ENCODE results near the gene JAK1. TPM values are rescaled to one million over a fixed set of nuclear protein-coding genes. Genes with fewer than 3 reads are reported as not detected.
A peak's percentile ranks its signal among the peaks of the same experiment; 100 is the strongest.

JAK1 gene
- total RNA-seq, 4 donors from 2014 or later: 132 to 166 (median 161) TPM

DNA sequence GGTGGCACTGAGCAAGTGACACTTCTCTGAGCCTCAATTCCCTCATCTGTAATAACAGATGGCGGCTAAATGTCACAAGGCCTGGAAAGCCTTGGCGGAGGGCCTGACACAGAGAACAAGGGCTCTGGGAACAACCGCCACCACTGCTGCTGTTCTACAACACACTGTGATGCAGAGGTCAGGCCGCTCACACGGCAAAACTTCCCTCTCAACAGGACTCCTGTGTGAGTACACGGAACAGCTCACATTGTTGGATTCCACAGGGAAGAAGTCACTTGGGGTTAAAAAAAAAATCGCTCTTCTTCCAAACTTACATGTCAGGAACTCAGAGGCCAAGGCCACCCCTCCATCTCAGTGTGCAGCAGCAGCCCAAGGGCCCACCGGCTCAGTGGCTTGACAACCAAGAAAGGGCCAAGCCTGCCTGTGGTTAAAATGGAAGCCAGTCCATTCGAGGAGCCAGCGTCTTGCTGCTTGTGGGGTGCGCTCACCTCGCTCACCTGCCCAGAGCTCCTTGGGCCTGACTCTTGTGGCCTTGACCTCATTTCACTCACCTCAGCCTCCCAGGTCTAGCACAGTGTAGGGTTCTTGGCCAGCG, 120.4 kb downstream of the JAK1 start:
- H3K27me3 ChIP-seq: no peaks in the 10 kb centered on the region
- H3K9me3 ChIP-seq: no peaks in the 10 kb centered on the region
- WGBS, 2 donors (ENCODE audit: low coverage in 1 of 2): 92 to 96% methylated on average over 4 to 8 of the region's 13 CpGs
- H3K36me3 ChIP-seq: peaks cover 0 to 95% of the 10 kb centered on the region in 2 donors
- H3K4me1 ChIP-seq: peaks cover 0 to 20% (median 7%) of the 10 kb centered on the region in 3 donors
- TF ChIP-seq POLR2A (IDR thresholded peaks at IDR 0.05) (no peak), POLR2AphosphoS5 (IDR thresholded peaks at IDR 0.05) (no peak), EP300 (IDR thresholded peaks at IDR 0.05) (no peak)
- TF ChIP-seq, protein P1, sequence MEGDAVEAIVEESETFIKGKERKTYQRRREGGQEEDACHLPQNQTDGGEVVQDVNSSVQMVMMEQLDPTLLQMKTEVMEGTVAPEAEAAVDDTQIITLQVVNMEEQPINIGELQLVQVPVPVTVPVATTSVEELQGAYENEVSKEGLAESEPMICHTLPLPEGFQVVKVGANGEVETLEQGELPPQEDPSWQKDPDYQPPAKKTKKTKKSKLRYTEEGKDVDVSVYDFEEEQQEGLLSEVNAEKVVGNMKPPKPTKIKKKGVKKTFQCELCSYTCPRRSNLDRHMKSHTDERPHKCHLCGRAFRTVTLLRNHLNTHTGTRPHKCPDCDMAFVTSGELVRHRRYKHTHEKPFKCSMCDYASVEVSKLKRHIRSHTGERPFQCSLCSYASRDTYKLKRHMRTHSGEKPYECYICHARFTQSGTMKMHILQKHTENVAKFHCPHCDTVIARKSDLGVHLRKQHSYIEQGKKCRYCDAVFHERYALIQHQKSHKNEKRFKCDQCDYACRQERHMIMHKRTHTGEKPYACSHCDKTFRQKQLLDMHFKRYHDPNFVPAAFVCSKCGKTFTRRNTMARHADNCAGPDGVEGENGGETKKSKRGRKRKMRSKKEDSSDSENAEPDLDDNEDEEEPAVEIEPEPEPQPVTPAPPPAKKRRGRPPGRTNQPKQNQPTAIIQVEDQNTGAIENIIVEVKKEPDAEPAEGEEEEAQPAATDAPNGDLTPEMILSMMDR (IDR thresholded peaks at IDR 0.05): no peak
- H3K27ac ChIP-seq: no peak overlapping the region
- H3K4me3 ChIP-seq: no peak overlapping the region
- no peak for ATAC-seq

DNA sequence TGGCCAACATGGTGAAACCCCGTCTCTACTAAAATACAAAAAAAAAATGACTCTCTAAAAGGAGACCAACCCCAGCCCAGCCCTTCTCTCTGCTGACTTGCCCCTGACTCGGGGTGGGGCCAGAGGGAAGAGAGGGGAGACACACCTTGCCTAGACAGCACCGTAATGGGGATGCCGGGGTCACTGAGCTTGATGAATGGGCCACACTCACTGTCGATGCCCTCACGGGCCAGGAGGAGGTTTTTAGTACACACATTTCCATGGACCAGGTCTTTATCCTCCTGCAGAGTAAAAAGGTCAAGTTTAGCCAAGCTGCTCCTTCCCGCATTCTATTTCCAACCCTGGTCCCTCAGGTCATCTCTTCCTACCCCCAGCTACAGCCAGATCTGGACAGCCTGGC, 121.7 kb downstream of the JAK1 start:
- TF ChIP-seq POLR2AphosphoS5 (IDR thresholded peaks at IDR 0.05) (no peak), POLR2A (IDR thresholded peaks at IDR 0.05) (no peak), EP300 (IDR thresholded peaks at IDR 0.05) (no peak)
- TF ChIP-seq, protein P1 (IDR thresholded peaks at IDR 0.05): no peak
- peaks cover 0 to 17% (median 7%) of the 10 kb centered on the region in 3 donors for H3K4me1 ChIP-seq
- H3K9me3 ChIP-seq: no peaks in the 10 kb centered on the region
- H3K4me3 ChIP-seq: no peak overlapping the region
- H3K27ac ChIP-seq: no peak overlapping the region
- WGBS, 2 donors (ENCODE audit: low coverage in 1 of 2): 100% methylated on average over 3 of the region's 7 CpGs; no CpG with 5 or more reads in 1 of the 2 donors
- no peak for ATAC-seq
- H3K36me3 ChIP-seq: peaks cover 0 to 95% of the 10 kb centered on the region in 2 donors
- H3K27me3 ChIP-seq: no peaks in the 10 kb centered on the region

DNA sequence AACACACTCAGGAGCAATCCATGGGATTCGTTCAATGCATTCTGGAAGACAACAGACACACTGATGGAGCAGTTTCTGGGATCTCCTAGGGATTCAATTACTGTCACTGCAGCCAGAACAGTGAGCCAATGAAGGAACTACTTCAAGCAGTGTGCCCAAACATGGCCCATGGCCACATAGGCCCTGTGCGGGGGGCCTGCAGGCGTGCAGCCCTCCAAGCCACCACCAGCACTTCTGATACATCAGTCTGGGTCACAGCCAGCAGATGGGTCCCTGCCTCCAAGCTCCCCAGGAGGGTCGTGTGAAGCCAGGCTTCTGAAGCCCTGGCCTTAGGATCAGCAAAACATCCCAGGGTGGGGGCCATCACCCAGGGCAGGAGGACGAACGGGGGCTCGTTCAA, 122.2 kb downstream of the JAK1 start:
- H3K4me1 ChIP-seq: peaks cover 0 to 15% (median 7%) of the 10 kb centered on the region in 3 donors
- no peaks in the 10 kb centered on the region for H3K27me3 ChIP-seq
- no peak for ATAC-seq
- TF ChIP-seq EP300 (IDR thresholded peaks at IDR 0.05) (no peak), POLR2A (IDR thresholded peaks at IDR 0.05) (no peak), POLR2AphosphoS5 (IDR thresholded peaks at IDR 0.05) (no peak)
- TF ChIP-seq, protein P1 (IDR thresholded peaks at IDR 0.05): no peak
- no peak overlapping the region for H3K27ac ChIP-seq
- no peak overlapping the region for H3K4me3 ChIP-seq
- WGBS, 2 donors (ENCODE audit: low coverage in 1 of 2): 100% methylated on average over 1 of the region's 7 CpGs; no CpG with 5 or more reads in 1 of the 2 donors
- H3K36me3 ChIP-seq: peaks cover 0 to 95% of the 10 kb centered on the region in 2 donors
- H3K9me3 ChIP-seq: no peaks in the 10 kb centered on the region

DNA sequence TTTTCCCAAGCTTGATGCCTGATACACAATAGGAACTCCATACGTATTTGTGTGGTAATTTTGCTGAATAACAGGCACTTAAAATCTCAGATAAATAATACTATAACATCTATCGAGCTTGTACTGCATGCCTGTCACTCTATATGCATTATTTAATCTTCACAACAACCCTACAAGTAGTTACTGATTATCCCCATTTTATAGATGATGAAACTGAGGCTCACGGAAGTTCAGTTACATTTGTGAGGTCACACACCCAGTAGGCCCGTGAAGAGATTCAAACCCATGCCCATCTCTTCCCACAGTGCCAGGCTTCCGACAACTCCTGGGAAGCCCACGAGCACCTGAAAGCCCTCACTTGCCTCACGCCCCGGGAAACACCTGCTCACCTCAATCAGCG, 122.7 kb downstream of the JAK1 start:
- WGBS, 2 donors (ENCODE audit: low coverage in 1 of 2): 79 to 92% methylated on average over 4 to 9 of the region's 9 CpGs
- Histone ChIP-seq H3K27me3 (no peaks in the 10 kb centered on the region), H3K27ac (no peak overlapping the region), H3K4me3 (no peak overlapping the region), H3K9me3 (no peaks in the 10 kb centered on the region), H3K4me1 (peaks cover 0 to 15% (median 7%) of the 10 kb centered on the region in 3 donors), H3K36me3 (peaks cover 0 to 93% of the 10 kb centered on the region in 2 donors)
- no peak for ATAC-seq
- TF ChIP-seq POLR2A (IDR thresholded peaks at IDR 0.05) (no peak), EP300 (IDR thresholded peaks at IDR 0.05) (no peak), POLR2AphosphoS5 (IDR thresholded peaks at IDR 0.05) (no peak)
- TF ChIP-seq, protein P1 (IDR thresholded peaks at IDR 0.05): no peak

DNA sequence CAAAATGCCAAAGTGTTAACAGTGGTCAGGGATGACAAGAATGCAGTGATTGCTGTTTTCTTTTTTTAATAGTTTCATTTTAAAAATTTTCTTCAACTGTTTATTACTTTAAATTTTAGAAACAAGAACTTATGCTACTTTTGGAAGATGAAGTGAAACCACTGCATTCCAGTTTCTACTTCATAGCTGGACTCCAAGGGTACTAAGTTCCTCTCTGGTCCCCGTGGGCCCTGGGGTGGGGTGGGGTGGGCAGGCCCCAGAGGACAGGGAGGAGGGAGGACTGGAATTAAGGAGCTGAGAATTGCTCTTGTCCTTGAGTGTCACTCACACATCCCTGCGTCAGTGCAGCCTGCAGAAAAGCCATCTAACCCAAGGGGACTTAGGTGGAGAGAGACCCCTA, 124.1 kb downstream of the JAK1 start:
- no peak overlapping the region for H3K4me3 ChIP-seq
- WGBS, 2 donors (ENCODE audit: low coverage in 1 of 2): 33% methylated on average over 1 of the region's 2 CpGs; no CpG with 5 or more reads in 1 of the 2 donors
- peaks cover 3 to 93% of the 10 kb centered on the region in 2 donors for H3K36me3 ChIP-seq
- peak overlapping the region in 1 of 4 donors; percentile 8 for H3K27ac ChIP-seq
- H3K4me1 ChIP-seq: peaks cover 0 to 15% (median 7%) of the 10 kb centered on the region in 3 donors
- H3K9me3 ChIP-seq: no peaks in the 10 kb centered on the region
- H3K27me3 ChIP-seq: no peaks in the 10 kb centered on the region
- no peak for ATAC-seq
- TF ChIP-seq POLR2AphosphoS5 (IDR thresholded peaks at IDR 0.05) (no peak), POLR2A (IDR thresholded peaks at IDR 0.05) (no peak)
